Measurements from ENCODE around the gene CASTOR1.

Gene CASTOR1

GRCh38 chr22:30326255-30326705, 37.0 kb upstream of the CASTOR1 start:
- in situ Hi-C loops (cut with MboI; ENCODE audit: low sequenced_read_pairs, unreplicated experiment), result no loop called here
- no peak for TF ChIP-seq CTCF (IDR thresholded peaks at IDR 0.05; ENCODE audit: borderline replicate concordance, control extremely low read depth, extremely low read depth, insufficient read depth, missing control alignments)

GRCh38 chr22:30325724-30326254, 36.5 kb upstream of the CASTOR1 start:
- in situ Hi-C loops (cut with MboI; ENCODE audit: low sequenced_read_pairs, unreplicated experiment), result no loop called here
- no peak for DNase-seq (ENCODE audit: low spot score)
- TF ChIP-seq CTCF (IDR thresholded peaks at IDR 0.05; ENCODE audit: borderline replicate concordance, control extremely low read depth, extremely low read depth, insufficient read depth, missing control alignments), result no peak

More at GRCh38 chr22:30326255-30326705, 37.0 kb upstream of the CASTOR1 start:
- DNase-seq (ENCODE audit: low spot score), result peak; percentile 59

- in situ Hi-C loops (cut with MboI; ENCODE audit: low sequenced_read_pairs, unreplicated experiment), result no loop called here
- no peak for TF ChIP-seq CTCF (IDR thresholded peaks at IDR 0.05; ENCODE audit: borderline replicate concordance, control extremely low read depth, extremely low read depth, insufficient read depth, missing control alignments)
- no peak for DNase-seq (ENCODE audit: low spot score)
Observed at GRCh38 chr22:30325065-30325720, 35.9 kb upstream of the CASTOR1 start.

GRCh38 chr22:30324014-30324730, 34.9 kb upstream of the CASTOR1 start:
- in situ Hi-C loops (cut with MboI; ENCODE audit: low sequenced_read_pairs, unreplicated experiment), result no loop called here
- DNase-seq (ENCODE audit: low spot score), result no peak
- no peak for TF ChIP-seq CTCF (IDR thresholded peaks at IDR 0.05; ENCODE audit: borderline replicate concordance, control extremely low read depth, extremely low read depth, insufficient read depth, missing control alignments)

GRCh38 chr22:30323246-30323645, 33.9 kb upstream of the CASTOR1 start:
- in situ Hi-C loops (cut with MboI; ENCODE audit: low sequenced_read_pairs, unreplicated experiment), result no loop called here
- no peak for DNase-seq (ENCODE audit: low spot score)
- no peak for TF ChIP-seq CTCF (IDR thresholded peaks at IDR 0.05; ENCODE audit: borderline replicate concordance, control extremely low read depth, extremely low read depth, insufficient read depth, missing control alignments)

GRCh38 chr22:30321461-30321860, 32.2 kb upstream of the CASTOR1 start:
- in situ Hi-C loops (cut with MboI; ENCODE audit: low sequenced_read_pairs, unreplicated experiment), result no loop called here
- no peak for DNase-seq (ENCODE audit: low spot score)
- no peak for TF ChIP-seq CTCF (IDR thresholded peaks at IDR 0.05; ENCODE audit: borderline replicate concordance, control extremely low read depth, extremely low read depth, insufficient read depth, missing control alignments)

All from GM13976 (cell line).